HEK293 (cell line): ENCODE data around the gene SRD5A3.

Source experiments
- CTCF ChIA-PET: fragments of 350-600 bp; formaldehyde crosslinking; extraction: SDS; loops from one replicate; lab custom pipeline; 2021; ENCODE audit warnings: antibody characterized with exemption; lab: Yijun Ruan, JAX
- POLR2A ChIA-PET: fragments of 300-600 bp; formaldehyde crosslinking; extraction: SDS; loops from one replicate; lab custom pipeline; 2020; ENCODE audit warnings: antibody characterized with exemption, inconsistent platforms; lab: Yijun Ruan, JAX
- H3K27ac ChIP-seq: fragments of 200-500 bp; sonication (Bioruptor generic); 2 replicates; pipeline ENCODE4 v1.5.1; 2014; ENCODE audit warnings: low read depth, low read length, control low read depth, inconsistent platforms; ENCODE audit errors: extremely low read depth
- H3K36me3 ChIP-seq, 2 experiments: fragments of 200-500 bp in 1 of 2; sonication (Bioruptor generic) in 1 of 2; 1 replicate in 1 of 2; 2 replicates in 1 of 2; pipeline ENCODE4 v1.5.1; 2014 to 2017; ENCODE audit warnings: inconsistent platforms in 2 of 2, low read length in 2 of 2; ENCODE audit not compliant: control insufficient read depth in 2 of 2, insufficient read depth in 1 of 2
- H3K4me1 ChIP-seq: fragments of 200-500 bp; sonication (Bioruptor generic); 2 replicates; pipeline ENCODE4 v1.5.1; 2014; ENCODE audit warnings: mild to moderate bottlenecking, low read length, inconsistent platforms; ENCODE audit not compliant: control insufficient read depth, insufficient read depth
- H3K4me3 ChIP-seq: 2 replicates; pipeline ENCODE4 v1.5.1; 2011; ENCODE audit warnings: low read depth, mild to moderate bottlenecking, control low read depth, low read length, moderate library complexity
- H3K9me3 ChIP-seq: fragments of 200-500 bp; sonication (Bioruptor generic); 2 replicates; pipeline ENCODE4 v1.5.1; 2014; ENCODE audit warnings: low read depth, low read length, inconsistent platforms; ENCODE audit not compliant: control insufficient read depth, insufficient read depth
- GLIS2 ChIP-seq: fragments of 450-650 bp; formaldehyde crosslinking; IDR thresholded peaks from 2 replicates; pipeline ENCODE4 v1.5.1; 2016; ENCODE audit warnings: missing biosample characterization, missing genetic modification characterization
- HOXA7 ChIP-seq: sonication (generic); formaldehyde crosslinking; IDR thresholded peaks from 2 replicates; pipeline ENCODE4 v1.8.1; 2022; ENCODE audit warnings: missing genetic modification reagents, borderline replicate concordance
- KLF17 ChIP-seq: fragments of 450-650 bp; formaldehyde crosslinking; IDR thresholded peaks from 2 replicates; pipeline ENCODE4 v1.5.1; 2016; ENCODE audit warnings: missing biosample characterization, missing genetic modification characterization
- KLF7 ChIP-seq: fragments of 450-650 bp; formaldehyde crosslinking; IDR thresholded peaks from 2 replicates; pipeline ENCODE4 v1.5.1; 2016; ENCODE audit warnings: missing biosample characterization, missing genetic modification characterization, borderline replicate concordance
- KLF9 ChIP-seq: fragments of 450-650 bp; formaldehyde crosslinking; IDR thresholded peaks from 2 replicates; pipeline ENCODE4 v1.5.1; 2016; ENCODE audit warnings: missing biosample characterization, missing genetic modification characterization, low read depth
- MEIS1 ChIP-seq: sonication (generic); formaldehyde crosslinking; IDR thresholded peaks from 2 replicates; pipeline ENCODE4 v1.8.1; 2022; ENCODE audit warnings: missing genetic modification reagents, mild to moderate bottlenecking, borderline replicate concordance
- PBX3 ChIP-seq: sonication (generic); formaldehyde crosslinking; IDR thresholded peaks from 2 replicates; pipeline ENCODE4 v1.8.1; 2022; ENCODE audit warnings: mild to moderate bottlenecking, moderate library complexity, missing genetic modification reagents
- REST ChIP-seq: fragments of 450-650 bp; formaldehyde crosslinking; IDR thresholded peaks from 2 replicates; pipeline ENCODE4 v1.5.1; 2016; ENCODE audit warnings: missing biosample characterization, missing genetic modification characterization
- SP2 ChIP-seq: fragments of 450-650 bp; formaldehyde crosslinking; IDR thresholded peaks from 2 replicates; pipeline ENCODE4 v1.5.1; 2016; ENCODE audit warnings: missing biosample characterization, missing genetic modification characterization
- TRIM28 ChIP-seq: IDR thresholded peaks from 2 replicates; pipeline ENCODE4 v1.6.1; 2011; ENCODE audit warnings: low read length, control low read depth, borderline replicate concordance
- ZBTB48 ChIP-seq: fragments of 450-650 bp; formaldehyde crosslinking; IDR thresholded peaks from 2 replicates; pipeline ENCODE4 v1.5.1; 2016; ENCODE audit warnings: missing biosample characterization, missing genetic modification characterization
- ZEB2 ChIP-seq: fragments of 450-650 bp; formaldehyde crosslinking; IDR thresholded peaks from 2 replicates; pipeline ENCODE4 v1.5.1; 2016; ENCODE audit warnings: missing biosample characterization, missing genetic modification characterization
- ZNF112 ChIP-seq: fragments of 450-650 bp; formaldehyde crosslinking; IDR thresholded peaks from 2 replicates; pipeline ENCODE4 v1.5.0; 2017; ENCODE audit warnings: missing biosample characterization, missing genetic modification characterization
- ZNF426 ChIP-seq: fragments of 450-650 bp; formaldehyde crosslinking; IDR thresholded peaks from 2 replicates; pipeline ENCODE4 v1.5.1; 2017; ENCODE audit warnings: missing biosample characterization, missing genetic modification characterization, mild to moderate bottlenecking, inconsistent platforms, moderate library complexity
- ZNF692 ChIP-seq: fragments of 450-650 bp; formaldehyde crosslinking; IDR thresholded peaks from 2 replicates; pipeline ENCODE4 v1.5.1; 2016; ENCODE audit warnings: missing biosample characterization, missing genetic modification characterization
- ZNF701 ChIP-seq: fragments of 450-650 bp; formaldehyde crosslinking; IDR thresholded peaks from 2 replicates; pipeline ENCODE4 v1.5.1; 2016; ENCODE audit warnings: missing biosample characterization, missing genetic modification characterization
- ZNF707 ChIP-seq: fragments of 450-650 bp; formaldehyde crosslinking; IDR thresholded peaks from 2 replicates; pipeline ENCODE4 v1.5.1; 2016; ENCODE audit warnings: missing biosample characterization, missing genetic modification characterization
- ZNF76 ChIP-seq: fragments of 450-650 bp; formaldehyde crosslinking; IDR thresholded peaks from 2 replicates; pipeline ENCODE4; 2016; ENCODE audit warnings: low read depth, missing biosample characterization, missing genetic modification characterization, borderline replicate concordance
- ZNF768 ChIP-seq: fragments of 450-650 bp; formaldehyde crosslinking; IDR thresholded peaks from 2 replicates; pipeline ENCODE4 v1.5.1; 2018; ENCODE audit warnings: missing biosample characterization, mild to moderate bottlenecking, missing genetic modification characterization
- ZNF776 ChIP-seq: fragments of 450-650 bp; formaldehyde crosslinking; IDR thresholded peaks from 2 replicates; pipeline ENCODE4 v1.5.0; 2017; ENCODE audit warnings: missing biosample characterization, missing genetic modification characterization, borderline replicate concordance
- TF ChIP-seq, protein P1 (sequence below): fragments of 450-650 bp; formaldehyde crosslinking; conservative IDR thresholded peaks from 2 replicates; pipeline ENCODE4 v1.5.1; 2016; ENCODE audit warnings: low read depth, missing biosample characterization, missing genetic modification characterization

Gene SRD5A3

GRCh38 chr4:55395218-55395528 lies 49.1 kb downstream of the SRD5A3 start:
- TF ChIP-seq KLF7 (tag by site-specific recombination) (no peak), ZNF701 (tag by site-specific recombination) (no peak), REST (no peak), ZNF768 (no peak), HOXA7 (CRISPR knock-in tag) (no peak)
- H3K9me3 ChIP-seq, result no peaks in the 10 kb centered on the region
- peak overlapping the region; percentile 89 for H3K4me3 ChIP-seq
- peaks cover 0 to 11% of the 10 kb centered on the region in 2 experiments; a peak in 1 of 3 replicates for H3K36me3 ChIP-seq
- CTCF ChIA-PET, result interaction anchor here (0.7 to 0.9 kb wide), 3 partner anchors 48 to 1150 kb away, joined by 3 to 4 read pairs (median 3); no protein-coding TSS in a partner anchor
- POLR2A ChIA-PET, result interaction anchor here (1.0 to 2.1 kb wide), 4 partner anchors 9 to 151 kb away, joined by 3 to 14 read pairs (median 8); partner anchors contain the start of genes CLOCK and SRD5A3
- peak overlapping the region; percentile 87; the same call in 1 of the 2 replicates for H3K27ac ChIP-seq
- H3K4me1 ChIP-seq, result no peaks in the 10 kb centered on the region

- ChIA-PET CTCF (interaction anchor here (0.7 to 0.9 kb wide), 3 partner anchors 49 to 1149 kb away, joined by 3 to 4 read pairs (median 3); no protein-coding TSS in a partner anchor), POLR2A (interaction anchor here (1.0 to 2.1 kb wide), 4 partner anchors 9 to 151 kb away, joined by 3 to 14 read pairs (median 8); partner anchors contain the start of genes CLOCK and SRD5A3)
- H3K9me3 ChIP-seq, result no peaks in the 10 kb centered on the region
- peaks cover 0 to 14% of the 10 kb centered on the region in 2 experiments; a peak in 1 of 3 replicates for H3K36me3 ChIP-seq
- H3K4me3 ChIP-seq, result peak within 1 kb of the TSS; percentile 89
- peak within 1 kb of the TSS; percentile 87 for H3K27ac ChIP-seq
- no peaks in the 10 kb centered on the region for H3K4me1 ChIP-seq
- TF ChIP-seq ZNF776 (tag by site-specific recombination) (no peak), TRIM28 (no peak), GLIS2 (tag by site-specific recombination) (peak; percentile 86), ZEB2 (tag by site-specific recombination) (peak; percentile 96), ZNF112 (tag by site-specific recombination) (no peak), ZNF692 (tag by site-specific recombination) (peak; percentile 48), KLF9 (tag by site-specific recombination) (peak; percentile 92), ZNF426 (tag by site-specific recombination) (no peak), KLF7 (tag by site-specific recombination) (peak; percentile 73; the same call in 1 of the 2 replicates), ZNF76 (tag by site-specific recombination) (peak; percentile 63; the same call in 1 of the 2 replicates), KLF17 (tag by site-specific recombination) (0 out of 2 replicates have a peak, but pooled peaks have one; percentile 46), ZBTB48 (tag by site-specific recombination) (peak; percentile 45; the same call in 1 of the 2 replicates), ZNF707 (tag by site-specific recombination) (no peak), MEIS1 (CRISPR knock-in tag) (no peak), SP2 (tag by site-specific recombination) (peak; percentile 80), PBX3 (CRISPR knock-in tag) (no peak)
- TF ChIP-seq, protein P1, sequence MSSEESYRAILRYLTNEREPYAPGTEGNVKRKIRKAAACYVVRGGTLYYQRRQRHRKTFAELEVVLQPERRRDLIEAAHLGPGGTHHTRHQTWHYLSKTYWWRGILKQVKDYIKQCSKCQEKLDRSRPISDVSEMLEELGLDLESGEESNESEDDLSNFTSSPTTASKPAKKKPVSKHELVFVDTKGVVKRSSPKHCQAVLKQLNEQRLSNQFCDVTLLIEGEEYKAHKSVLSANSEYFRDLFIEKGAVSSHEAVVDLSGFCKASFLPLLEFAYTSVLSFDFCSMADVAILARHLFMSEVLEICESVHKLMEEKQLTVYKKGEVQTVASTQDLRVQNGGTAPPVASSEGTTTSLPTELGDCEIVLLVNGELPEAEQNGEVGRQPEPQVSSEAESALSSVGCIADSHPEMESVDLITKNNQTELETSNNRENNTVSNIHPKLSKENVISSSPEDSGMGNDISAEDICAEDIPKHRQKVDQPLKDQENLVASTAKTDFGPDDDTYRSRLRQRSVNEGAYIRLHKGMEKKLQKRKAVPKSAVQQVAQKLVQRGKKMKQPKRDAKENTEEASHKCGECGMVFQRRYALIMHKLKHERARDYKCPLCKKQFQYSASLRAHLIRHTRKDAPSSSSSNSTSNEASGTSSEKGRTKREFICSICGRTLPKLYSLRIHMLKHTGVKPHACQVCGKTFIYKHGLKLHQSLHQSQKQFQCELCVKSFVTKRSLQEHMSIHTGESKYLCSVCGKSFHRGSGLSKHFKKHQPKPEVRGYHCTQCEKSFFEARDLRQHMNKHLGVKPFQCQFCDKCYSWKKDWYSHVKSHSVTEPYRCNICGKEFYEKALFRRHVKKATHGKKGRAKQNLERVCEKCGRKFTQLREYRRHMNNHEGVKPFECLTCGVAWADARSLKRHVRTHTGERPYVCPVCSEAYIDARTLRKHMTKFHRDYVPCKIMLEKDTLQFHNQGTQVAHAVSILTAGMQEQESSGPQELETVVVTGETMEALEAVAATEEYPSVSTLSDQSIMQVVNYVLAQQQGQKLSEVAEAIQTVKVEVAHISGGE (tag by site-specific recombination), result peak; percentile 83
Measured at GRCh38 chr4:55395529-55396307, 49.7 kb downstream of the SRD5A3 start, which contains the start of gene TMEM165. TSS of gene TMEM165 (plus strand) at chr4:55395957. CDS start at chr4:55396190, 233 bp downstream.
